Fibroblast of skin of left quadriceps (primary cell): ENCODE results near the gene DYNLRB1.

Experiments
- DNase-seq, 2 experiments: peaks; one replicate each; pipeline ENCODE4 v3.0.0-alpha.2; 2013; ENCODE audit warnings: low read depth in 2 of 2

DYNLRB1 gene

GRCh38 chr20:34534391-34535165 is 18.4 kb downstream of the DYNLRB1 start:
- DNase-seq = no peak

DNA sequence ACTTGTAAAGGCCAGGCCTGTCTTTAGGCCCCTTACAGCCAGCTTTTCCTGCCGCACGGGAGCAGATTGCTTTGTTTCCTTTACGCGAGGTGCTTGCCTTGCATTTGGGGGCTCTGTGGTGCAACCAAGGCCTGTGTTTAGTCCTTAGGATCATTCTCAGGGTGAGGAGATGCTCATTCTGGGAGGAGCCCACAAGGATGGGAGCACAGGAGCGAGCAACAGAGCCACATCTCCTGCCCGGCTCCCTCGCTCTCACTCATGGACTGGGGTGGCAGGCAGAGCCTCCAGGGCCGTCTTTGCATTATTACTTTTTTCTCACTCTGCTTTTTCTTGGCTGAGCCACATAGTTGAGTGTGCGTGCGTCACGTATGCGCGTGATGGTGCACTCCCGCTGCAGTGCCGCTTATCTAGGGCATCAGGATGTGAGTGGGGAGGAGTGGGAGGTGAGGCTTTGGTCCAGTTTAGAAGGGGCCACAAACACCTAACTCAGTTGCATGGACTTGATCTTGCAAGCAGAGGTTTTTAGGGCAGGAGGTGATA is 19.1 kb downstream of the DYNLRB1 start:
- no peak for DNase-seq

DNA sequence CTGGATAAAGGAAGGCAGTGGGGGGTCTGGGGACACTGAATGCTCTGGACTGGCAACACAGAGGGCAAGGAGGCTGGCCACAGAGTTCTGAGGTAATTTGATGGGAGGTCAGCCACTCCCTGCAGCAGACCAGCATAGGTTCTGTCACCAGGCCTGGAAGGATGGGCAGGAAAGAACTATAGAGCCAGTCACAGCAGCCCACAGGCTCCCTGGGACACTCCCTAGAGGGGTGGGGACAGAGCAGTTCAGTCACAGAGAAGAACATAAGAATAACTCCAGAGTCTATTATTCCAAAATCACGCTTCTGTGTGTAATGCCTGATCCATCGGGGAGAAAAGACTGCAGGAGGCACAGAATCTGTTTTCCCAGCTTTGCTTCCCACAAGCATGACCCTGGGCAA is 19.6 kb downstream of the DYNLRB1 start:
- DNase-seq = no peak

GRCh38 chr20:34536798-34537394 is 20.7 kb downstream of the DYNLRB1 start:
- no peak for DNase-seq

- no peak for DNase-seq
Measured at GRCh38 chr20:34537651-34538050, 21.4 kb downstream of the DYNLRB1 start.

DNA sequence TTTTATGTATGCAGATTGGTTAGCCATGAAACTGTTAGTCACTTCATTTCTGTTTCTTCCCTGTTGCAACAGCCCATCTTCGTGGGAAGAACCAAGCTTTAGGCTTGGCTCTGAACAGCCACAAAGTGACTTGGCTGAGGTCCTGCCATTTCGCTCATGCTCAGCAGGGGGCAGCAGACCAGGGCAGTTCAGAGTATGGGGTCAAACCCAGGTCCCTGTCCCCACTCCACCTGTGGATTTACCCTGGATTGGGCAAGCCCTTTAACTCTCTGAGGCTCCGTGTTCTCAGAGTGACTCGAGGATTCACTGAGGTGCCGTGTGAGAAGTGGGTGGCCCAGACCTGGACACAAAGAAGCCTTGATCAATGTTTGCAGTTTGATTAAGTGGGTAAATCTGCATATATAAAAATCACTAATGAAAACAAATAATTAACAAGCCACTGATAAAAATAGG is 22.5 kb downstream of the DYNLRB1 start:
- DNase-seq = peak in 1 of 2 experiments; percentile 18

GRCh38 chr20:34539756-34540155 is 23.5 kb downstream of the DYNLRB1 start:
- DNase-seq = no peak

DNA sequence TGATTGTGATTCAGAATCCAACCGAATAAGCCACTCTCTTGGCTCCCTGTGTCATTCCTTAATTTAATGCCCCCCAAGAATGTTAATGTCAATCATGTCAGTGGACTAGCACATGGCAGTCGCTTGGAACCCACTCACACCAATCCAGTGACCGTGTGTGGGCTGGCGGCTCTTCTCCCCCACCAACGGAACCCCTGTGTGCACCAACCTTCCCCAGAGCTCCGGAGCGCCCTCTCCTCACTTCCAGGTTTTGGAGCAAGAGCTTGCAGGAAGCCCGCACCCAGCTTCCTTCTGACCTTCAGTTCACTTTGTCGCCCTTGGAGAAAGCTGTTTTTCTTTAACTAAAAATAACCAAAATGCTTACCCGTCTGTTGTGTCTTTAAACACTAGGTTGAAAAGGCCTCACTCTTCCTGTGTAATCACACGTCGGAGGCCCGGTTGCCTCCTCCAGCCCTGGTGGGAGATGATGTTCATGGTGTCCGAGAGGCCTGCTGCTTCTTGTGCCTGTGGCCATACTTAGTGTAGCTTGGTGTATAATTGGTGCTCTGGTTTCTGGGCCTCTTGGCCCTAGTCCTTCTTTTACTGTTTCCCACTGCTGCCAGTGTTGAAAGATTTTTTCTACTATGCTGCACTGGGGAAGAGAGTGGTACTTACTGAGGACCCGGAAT is 24.5 kb downstream of the DYNLRB1 start:
- DNase-seq = no peak

- no peak for DNase-seq
Measured at GRCh38 chr20:34541264-34541901, 25.2 kb downstream of the DYNLRB1 start.

- DNase-seq = no peak
Measured at GRCh38 chr20:34541917-34542316, 25.7 kb downstream of the DYNLRB1 start.

- DNase-seq = no peak
Measured at GRCh38 chr20:34542439-34542838, 26.2 kb downstream of the DYNLRB1 start.

- no peak for DNase-seq
Measured at GRCh38 chr20:34543463-34544056, 27.3 kb downstream of the DYNLRB1 start.

- DNase-seq = no peak
Measured at GRCh38 chr20:34544109-34544796, 28.0 kb downstream of the DYNLRB1 start.

GRCh38 chr20:34546751-34547181 is 30.5 kb downstream of the DYNLRB1 start:
- no peak for DNase-seq

GRCh38 chr20:34547844-34548613 is 31.8 kb downstream of the DYNLRB1 start:
- no peak for DNase-seq

GRCh38 chr20:34549291-34549928 is 33.2 kb downstream of the DYNLRB1 start:
- no peak for DNase-seq

DNA sequence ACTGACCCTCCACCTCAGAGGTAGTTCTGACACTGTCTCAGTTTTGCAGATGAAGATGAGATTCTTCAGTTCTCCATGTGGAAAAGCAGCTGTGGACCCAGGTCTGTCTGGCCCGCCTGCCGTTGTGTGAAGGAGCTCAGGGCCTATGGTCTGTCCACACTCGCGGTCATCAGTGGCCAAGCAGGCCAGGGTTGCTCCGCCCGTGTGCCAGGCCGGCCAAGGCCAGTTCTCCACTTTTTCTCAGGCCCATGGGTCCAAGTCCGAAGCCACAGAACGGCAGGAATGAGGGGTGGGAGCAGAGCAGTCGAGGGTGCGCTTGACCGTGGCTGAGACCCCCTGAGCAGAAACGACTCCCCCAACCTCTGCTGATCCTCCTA is 33.7 kb downstream of the DYNLRB1 start:
- no peak for DNase-seq

DNA sequence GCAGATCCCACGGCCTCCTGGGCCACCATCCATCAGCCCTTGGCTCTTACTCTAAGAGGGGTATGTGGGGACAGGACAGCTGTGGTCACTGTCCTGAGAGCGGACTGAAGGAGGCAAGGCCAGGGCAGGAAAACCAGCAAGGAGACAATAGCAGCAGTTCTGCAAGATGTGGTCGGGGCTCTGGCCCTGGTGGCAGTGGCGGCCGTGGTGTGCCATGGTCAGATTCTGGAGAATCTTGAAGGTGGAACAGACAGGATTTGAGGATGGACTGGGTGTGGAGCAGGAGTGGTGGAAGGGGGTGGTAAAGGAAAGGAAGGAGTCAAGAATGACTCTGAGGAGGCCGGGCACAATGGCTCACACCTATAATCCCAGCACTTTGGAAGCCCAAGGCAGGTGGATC is 36.3 kb downstream of the DYNLRB1 start:
- DNase-seq = no peak

GRCh38 chr20:34553366-34553867 is 37.2 kb downstream of the DYNLRB1 start:
- DNase-seq = no peak

GRCh38 chr20:34557936-34558319 is 41.7 kb downstream of the DYNLRB1 start:
- no peak for DNase-seq
